Stimulated activated CD8-positive, alpha-beta memory T cell treated with anti-CD3 and anti-CD28 coated beads, Interleukin-12 subunit alpha, Interleukin-12 subunit beta, amount 100 ng/mL, for 4 hours (primary cell): ENCODE data around the gene NME4.
"Not testable (repeated sequence)": the region's sequence is repeated elsewhere in the genome, so short reads cannot be mapped to it uniquely, and the experiment has no call there.

ENCODE experiments used
- DNase-seq: peaks from one replicate; pipeline ENCODE4 v3.0.0-alpha.2; 2020; ENCODE audit warnings: low read depth

NME4 gene

DNA sequence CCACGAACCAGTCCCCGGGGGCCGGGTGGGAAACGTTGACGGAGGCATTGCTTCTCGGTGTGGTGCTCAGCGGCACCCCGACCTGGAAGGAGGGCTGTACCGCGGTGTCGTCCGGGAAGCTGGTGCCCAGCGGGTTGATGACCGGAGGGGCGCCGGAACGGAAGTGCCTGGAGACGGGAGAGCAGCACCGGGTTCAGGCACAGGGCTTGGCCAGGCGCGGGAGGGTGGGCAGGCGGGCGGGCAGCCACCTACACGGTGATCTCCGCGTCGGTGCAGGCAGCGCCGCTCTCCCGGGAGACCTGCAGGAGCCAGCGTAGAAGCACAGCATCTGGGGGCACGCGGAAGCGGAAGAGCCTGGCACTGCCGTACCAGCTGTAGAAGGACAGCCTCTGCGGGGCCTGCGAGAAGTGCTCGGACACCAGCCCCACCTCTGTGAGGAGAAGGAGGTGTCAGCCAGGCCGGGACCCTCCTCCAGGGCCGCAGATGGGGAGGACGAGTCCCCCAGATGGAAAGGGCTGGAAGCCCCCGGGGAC, 19.5 kb upstream of the NME4 start:
- no peak for DNase-seq

DNA sequence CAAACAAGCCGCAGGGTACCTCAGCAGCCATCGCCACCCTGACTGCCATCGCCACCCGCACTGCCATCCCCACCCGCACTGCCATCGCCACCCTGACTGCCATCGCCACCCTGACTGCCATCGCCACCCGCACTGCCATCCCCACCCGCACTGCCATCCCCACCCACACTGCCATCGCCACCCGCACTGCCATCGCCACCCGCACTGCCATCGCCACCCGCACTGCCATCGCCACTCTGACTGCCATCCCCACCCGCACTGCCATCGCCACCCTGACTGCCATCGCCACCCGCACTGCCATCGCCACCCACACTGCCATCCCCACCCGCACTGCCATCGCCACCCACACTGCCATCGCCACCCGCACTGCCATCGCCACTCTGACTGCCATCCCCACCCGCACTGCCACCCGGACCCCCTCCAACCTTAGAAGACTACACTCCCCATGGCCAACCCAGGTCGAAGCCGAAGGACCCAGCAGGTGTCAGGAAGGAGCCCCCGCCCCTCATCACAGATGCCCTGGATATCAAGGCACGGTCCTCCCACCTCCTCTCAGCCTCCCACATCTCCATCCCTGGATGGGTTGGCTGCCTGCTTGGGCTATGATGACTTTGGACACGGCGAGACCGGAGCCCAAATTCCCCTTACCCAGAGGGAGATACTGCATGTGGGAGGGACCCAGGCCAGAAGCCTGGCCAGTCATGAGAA, 18.7 kb upstream of the NME4 start:
- DNase-seq: not testable (repeated sequence)

DNA sequence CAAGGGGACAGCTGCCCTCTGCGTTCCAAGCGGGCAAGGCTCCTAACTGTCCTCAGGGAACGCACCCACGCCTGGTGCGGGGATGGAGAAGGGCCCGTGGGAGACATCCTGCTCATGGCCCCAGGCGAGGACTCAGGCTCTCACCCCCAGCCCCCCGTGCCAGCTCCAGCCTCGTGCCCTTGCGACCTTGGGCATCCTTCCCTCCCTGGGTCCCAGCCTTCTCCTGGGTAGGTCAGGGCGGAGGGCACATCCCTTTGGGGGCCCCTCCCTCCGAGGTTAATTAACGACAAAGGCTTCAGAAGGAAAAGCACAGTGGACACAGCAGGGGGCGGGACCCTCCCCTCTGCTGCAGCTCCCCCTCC, 18.2 kb upstream of the NME4 start:
- no peak for DNase-seq

DNA sequence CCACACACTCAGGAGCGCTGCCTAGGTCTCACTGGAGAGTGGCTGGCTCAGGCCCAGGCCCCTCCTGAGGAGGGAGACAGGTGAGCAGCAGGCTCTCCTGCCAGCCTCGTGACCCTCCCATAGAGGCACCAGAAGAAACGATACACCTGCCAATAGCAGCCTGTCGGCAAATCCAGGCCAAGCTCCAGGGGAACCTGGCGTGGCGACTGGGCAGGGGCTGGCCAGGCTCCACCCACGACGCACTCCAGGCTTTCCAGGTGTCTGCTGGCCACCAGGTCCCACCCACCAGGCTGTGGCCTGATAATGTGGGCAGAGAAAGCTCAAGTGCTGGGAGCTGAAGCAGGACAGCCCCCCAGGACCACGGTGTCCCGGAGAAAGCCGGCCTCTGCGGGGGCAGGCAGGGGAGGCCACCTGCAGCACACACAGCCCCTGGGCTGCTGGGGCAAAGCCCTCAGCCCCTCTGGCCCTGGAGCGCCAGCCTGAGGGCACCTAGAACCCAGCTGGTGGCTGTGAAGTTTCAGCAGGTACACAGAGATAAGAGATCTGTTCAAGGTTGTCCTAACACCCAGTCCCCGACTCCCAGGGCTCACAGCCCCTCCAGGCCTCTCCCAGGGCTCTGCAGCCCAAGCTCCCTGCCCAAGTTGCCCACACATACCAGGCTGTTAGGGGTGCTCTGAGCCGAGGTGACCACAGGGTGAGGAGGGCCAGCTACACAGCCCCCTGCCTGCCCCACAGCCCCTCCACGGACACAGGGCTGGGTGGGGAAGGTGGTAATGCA, 17.6 kb upstream of the NME4 start:
- DNase-seq: no peak

DNA sequence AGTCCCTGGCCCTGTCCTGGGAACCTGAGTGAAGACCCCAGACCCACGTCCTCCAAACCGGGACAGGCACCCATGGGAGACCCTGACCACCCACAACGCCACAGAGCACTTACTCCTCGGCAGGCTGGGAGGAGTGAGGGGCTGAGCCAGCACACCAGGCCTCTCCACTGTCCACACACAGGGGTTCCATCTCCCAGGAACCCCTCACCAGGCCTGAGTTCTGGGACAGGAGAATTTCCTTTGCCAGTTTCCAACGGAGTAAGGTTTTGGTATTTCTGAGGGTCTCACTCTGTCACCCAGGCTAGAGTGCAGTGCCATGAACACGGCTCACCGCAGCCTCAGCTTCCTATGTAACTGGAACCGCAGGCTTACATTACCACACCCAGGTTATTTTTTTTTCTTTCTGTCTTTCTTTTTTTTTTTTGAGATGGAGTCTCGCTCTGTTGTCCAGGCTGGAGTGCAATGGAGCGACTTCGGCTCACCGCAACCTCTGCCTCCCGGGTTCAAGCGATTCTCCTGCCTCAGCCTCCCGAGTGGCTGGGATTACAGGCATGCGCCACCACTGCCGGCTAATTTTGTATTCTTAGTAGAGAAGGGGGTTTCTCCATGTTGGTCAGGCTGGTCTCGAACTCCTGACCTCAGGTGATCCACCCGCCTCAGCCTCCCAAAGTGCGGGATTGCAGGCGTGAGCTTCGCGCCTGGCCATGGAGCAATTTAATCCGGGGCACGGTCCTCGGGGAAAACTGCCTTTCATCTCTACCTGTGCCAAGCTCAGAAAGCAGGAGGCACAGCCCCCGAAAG, 16.8 kb upstream of the NME4 start:
- DNase-seq: no peak

DNA sequence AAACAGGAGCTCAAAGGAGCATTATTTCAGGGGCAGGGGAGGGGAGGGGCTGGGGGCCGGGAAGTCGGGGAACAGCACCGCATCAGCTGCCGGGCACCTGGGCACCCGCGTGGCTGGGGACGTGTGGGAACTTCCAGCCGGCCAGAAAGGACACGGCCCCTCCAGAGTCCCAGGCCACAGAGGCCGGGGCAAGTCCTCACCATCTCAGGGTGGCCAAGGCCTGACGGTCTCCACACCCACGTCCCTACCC, 16.3 kb upstream of the NME4 start:
- DNase-seq: no peak

DNA sequence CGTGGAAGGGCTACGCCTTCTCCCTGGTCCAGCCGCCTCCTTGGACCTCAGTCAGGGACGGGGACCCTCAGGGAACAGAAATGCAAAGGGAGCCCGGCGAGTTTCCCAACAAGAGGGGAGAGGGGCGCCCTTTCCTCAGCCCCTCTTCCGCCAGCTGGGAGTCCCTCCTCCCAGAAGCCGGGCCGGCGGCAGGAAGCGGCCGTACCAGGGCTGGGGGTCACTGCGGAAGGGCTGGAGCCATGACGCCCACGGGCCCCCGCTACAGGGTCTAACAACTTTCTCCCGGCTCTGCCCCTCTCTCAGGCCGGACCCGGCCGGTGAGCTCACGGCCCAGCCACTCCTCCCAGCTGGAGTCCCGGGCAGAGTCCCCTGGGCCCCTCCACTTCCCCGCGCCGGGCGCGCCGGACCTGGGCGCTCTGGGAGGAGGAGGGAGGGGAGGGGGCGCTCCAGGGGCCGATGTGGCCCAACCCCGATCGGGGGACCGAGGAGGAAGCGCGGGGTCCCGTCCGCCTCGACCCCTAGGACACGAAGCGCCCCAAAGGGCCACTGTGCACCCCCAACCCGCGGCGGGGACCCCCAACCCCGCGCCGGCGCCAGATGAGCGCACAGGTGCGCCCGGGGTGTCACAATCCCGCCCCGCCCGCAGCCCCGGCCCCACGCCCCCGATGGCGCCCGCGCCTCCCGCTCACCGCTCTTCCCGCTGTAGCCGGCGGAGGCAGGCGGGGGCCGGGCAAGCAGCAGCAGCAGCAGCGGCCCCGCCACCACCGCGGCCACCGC, 15.8 kb upstream of the NME4 start:
- DNase-seq: peak; percentile 29

DNA sequence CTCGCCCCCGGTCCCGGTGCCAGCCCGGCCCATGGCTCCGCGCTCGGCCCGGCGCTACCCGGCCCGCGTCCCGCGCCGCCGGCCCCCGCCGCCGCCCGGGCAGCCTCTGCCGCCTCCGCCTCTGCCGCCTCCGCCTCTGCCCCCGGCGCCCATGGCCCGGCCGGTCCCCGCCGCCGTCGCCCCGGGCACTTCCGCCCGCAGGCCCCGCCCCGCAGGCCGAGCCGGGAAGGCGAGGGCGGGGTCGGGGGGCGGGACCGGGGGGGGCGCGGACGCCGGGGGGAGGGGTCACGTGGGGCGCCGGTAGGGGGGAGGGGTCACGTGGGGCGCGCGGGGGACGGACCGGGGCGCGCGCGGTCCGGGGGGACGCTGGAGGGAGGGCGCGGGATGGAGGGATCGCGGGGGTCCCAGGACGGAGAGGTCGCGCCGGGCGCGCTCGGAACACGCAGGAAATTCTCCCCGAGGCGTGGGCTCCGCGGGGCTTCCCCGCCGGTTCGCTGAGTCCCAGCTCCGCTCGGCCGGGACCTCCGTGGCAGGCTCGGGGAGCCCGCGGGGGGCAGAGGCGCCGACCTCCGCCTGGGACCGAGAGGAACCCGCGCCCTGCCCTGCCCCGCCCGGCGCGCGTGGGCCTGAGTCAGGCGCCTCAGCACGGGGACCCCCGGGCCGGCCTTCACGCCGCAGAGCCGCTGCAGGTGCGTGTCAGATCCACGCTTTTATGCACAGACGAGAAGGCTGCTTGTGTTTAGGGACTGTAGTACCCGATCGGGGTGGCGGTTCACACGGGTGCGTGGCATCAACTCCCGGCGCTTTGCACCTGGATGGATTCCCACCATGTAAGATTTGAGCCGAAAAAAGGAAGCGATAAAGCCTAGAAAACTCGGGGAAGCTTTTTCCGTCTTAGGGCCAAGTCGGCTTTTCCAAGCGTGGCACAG, 14.9 kb upstream of the NME4 start, which contains the start of gene PGAP6:
PGAP6 (minus strand) TSS at position 190 of the 929 bp plus-strand sequence; CDS start at position 33, 157 bp downstream.
- DNase-seq: peak; percentile 59

DNA sequence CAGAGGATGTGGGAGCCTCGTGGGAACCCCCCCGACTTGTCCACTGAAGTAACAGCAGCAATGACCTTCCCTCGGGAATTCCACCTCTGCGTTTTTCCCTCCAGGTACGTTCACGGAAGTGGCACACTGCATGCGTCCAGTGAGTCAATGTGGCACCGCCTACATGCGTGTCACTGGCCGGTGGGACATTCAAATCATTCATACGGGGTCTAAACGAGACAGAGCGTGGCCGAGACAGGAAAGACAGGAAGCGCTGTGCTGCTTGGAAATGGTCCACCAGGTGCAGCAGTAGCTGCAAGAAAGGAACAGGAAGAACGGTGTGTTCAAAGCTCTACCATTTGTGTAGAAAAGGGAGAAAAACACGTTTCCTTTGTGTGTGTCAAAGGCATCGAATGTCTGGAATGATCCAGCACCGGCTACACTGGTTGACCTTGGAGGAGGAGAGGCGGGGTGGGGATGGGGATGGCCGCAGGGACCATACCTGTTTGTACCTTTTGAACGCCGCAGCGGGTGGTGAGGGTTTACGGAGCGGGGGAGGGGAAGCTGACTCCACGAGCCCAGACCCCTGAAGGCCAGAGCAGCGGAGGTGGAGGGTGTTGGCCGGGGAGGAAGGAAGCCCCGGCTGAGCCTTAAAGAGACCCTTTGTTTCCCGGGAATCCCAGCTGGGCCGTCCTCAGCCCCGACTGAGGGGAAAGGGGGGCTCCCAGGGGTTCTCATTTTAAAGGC, 13.5 kb upstream of the NME4 start:
- DNase-seq: no peak

DNA sequence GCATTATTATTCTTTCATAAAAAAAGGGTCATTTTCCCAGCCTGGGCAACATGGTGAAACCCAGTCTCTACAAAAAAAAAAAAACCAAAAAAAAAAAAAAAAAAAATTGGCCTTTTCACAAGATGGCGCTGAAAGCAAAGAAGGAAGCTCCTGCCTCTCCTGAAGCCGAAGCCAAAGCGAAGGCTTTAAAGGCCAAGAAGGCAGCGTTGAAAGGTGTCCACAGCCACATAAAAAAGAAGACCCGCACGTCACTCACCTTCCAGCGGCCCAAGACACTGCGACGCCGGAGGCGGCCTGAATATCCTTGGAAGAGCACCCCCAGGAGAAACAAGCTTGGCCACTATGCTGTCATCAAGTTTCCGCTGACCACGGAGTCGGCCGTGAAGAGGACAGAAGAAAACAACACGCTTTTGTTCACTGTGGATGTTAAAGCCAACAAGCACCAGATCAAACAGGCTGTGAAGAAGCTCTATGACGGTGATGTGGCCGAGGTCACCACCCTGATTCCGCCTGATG, 10.3 kb upstream of the NME4 start:
- DNase-seq: no peak

DNA sequence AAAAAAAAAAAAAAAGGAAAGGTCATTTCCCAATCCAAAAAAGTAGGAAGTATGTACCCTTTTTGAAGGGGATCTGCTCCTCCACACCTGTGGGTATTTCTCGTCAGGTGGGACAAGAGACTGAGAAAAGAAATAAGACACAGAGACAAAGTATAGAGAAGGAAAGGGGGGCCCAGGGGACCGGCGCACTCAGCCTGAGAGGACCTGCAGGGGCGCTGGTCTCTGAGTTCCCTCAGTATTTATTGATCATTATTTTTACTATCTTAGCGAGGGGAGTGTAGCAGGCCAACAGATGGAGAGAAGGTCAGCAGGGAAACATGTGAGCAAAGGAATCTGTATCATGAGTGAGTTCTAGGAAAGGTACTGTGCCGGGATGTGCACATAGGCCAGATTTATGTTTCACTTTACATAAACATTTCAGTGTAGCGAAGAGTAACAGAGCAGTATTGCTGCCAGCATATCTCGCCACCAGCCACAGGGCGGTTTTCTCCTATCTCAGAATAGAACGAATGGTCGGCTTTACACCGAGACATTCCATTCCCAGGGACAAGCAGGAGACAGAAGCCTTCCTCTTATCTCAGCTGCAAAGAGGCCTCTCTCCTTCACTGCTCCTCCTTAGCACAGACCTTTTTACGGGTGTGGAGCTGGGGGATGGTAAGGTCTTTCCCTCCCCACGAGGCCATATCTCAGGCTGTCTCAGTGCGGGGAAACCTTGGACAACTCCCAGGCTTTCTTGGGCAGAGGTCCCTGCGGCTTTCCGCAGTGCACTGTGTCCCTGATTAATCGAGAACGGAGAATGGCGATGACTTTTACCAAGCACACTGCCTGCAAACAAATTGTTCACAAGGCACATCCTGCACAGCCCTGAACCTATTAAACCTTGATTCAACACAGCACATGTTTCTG, 9.0 kb upstream of the NME4 start:
- DNase-seq: not testable (repeated sequence)

DNA sequence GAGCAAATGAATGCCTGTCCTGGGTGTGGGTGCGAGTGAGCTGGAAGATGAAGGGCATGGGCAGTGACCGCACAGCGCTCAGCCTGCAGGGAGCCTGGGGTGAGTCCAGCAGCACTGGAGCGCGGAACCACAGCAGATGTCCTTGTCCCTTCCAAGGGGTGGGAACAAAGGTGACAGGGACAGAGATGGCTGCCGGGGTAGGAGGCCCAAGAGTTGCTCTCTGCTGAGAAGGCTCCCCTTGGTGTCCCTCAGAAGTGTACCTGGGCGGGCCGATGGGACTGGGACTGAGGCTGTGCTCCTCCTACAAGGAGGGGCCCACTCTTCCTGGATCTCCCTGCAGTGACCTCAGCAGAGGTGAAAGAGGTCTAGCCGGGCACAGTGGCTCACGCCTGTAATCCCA, 7.6 kb upstream of the NME4 start:
- no peak for DNase-seq

DNA sequence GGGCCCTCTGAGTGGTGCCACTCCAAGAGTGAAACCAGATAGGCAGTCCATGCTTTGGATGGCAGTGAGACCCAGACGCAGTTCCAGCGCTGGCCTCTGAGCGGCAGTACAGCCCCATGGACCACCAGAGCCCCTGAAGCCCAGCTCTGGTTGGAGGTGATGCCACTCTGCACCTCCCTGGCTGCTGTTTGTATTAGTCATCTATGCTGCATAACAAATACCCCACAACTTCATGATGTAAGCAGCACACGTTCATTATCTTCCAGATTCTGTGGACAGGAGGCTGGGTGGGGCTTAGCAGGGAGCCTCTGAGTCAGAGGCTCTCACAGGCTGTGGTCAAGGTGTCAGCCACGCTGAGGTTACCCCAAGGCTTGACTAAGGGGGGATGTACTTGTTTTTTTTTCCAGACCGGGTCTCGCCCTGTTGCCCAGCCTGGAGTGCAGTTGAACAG, 5.1 kb upstream of the NME4 start:
- DNase-seq: peak; percentile 75

DNA sequence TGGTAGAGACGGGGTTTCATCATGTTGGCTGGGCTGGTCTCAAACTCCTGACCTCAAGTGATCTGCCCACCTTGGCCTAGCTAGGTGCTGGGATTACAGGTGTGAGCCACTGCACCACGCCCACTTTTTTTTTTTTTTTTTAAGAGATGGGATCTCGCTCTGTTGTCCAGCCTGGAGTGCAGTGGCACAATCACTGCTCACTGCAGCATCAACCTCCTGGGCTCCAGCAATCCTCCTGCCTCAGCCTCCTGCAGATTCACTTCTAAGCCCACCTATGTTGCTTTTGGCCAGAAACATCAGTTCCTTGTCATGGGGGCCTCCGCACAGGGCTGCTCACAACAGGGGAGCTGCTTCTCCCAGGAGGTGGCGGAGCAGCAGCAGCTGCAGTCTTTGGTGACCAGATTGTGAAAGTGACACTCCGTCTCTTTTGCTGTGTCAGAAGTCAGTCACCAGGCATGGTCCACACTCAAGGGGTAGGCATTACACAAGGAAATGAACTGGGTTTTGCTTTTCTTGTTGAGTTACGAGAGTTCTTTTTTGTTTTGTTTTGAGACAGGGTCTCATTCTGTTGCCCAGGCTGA, 4.5 kb upstream of the NME4 start:
- DNase-seq: no peak

DNA sequence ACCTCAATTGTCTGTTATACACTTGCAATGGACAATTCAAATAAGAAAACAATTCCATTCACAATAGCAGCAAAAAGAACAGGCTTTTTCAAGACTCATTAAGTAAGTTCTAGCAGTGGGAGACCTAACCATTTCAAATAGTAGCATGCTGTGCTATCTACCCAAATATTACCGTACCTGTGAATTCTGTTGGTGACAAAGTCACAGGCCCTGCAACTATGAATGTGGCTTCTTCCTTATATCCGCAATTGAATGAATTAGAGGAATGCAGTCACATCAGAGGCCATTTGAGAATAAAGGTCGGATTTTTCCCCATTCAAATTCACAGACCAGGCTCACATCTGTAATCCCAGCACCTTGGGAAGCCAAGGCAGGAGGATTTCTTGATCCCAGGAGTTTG, 800 bp upstream of the NME4 start:
- DNase-seq: no peak

DNA sequence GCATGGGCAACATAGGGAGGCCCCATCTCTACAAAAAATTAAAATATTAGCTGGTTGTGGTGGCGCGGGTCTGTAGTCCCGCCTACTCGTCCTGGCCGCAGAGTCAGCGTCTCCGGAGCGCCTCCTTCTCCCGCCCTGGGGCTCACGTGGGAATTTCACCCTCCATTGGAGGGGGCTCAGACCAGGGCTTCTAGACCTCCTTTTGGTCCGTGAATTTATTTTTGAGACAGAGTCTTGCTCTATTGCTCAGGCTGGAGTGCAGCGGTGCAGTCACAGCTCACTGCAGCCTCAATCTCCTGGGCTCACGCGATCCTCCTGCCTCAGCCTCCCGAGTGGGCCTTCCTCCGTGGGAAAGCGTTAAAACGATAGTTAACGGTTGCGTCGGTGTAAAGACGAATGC, 394 bp upstream of the NME4 start:
- no peak for DNase-seq

DNA sequence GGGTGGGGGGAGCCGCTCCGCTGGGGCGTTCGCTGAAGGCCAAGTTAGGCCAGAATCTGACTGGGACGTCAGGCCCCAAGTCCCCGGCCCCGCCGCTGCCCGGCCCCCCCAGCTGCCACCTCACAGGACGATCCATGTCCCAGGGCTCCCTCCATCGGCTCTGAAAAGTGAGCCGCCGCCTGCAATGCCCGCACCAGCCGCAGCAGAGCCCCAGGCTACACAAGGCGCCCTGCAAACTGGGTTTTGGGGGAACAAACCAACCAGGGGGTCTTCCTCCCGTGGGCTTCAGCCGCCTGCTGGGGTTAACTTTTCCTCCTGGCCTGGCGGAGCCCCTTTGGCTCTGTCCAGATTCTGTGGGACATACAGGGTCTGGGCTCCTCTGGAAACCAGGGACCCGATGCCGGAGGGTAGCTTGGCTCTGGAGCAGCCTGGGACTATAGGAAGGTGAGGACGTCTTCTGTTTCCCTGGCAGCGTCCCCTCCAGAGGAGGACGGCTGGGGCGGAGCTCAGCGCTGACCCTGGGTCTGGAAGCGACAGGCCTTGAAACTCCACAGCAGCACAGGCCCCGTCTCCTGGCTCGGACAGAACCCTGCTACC, 835 bp downstream of the NME4 start:
- DNase-seq: no peak
